Tibial nerve (tissue), 4 donors: Measurements from ENCODE around the gene MS4A7. TPM values are rescaled to one million over a fixed set of nuclear protein-coding genes. Genes with fewer than 3 reads are reported as not detected.
A peak's percentile ranks its signal among the peaks of the same experiment; 100 is the strongest.

Source experiments
- DNase-seq, 2 donors: peaks; one replicate each; pipeline ENCODE4 v3.0.0-alpha.2; 2019; ENCODE audit warnings: low spot score in 2 of 2
- H3K27ac ChIP-seq, 4 donors: fragments of 200-600 bp; sonication (generic) in 3 of 4; one replicate each; pipeline ENCODE4 v1.5.1; 2017 to 2019; ENCODE audit warnings: mild to moderate bottlenecking in 1 of 4
- H3K27me3 ChIP-seq, 2 donors: fragments of 200-600 bp; sonication (generic) in 1 of 2; one replicate each; pipeline versions ENCODE4 v1.5.1 to v1.6.0; 2017 to 2019
- H3K36me3 ChIP-seq, 3 donors: fragments of 200-600 bp; sonication (generic); one replicate each; pipeline ENCODE4 v1.5.1; 2018 to 2019
- H3K4me1 ChIP-seq, 4 donors: fragments of 200-600 bp; sonication (generic) in 3 of 4; one replicate each; pipeline ENCODE4 v1.5.1; 2017 to 2019
- H3K4me3 ChIP-seq, 4 donors: fragments of 200-600 bp; sonication (generic) in 3 of 4; one replicate each; pipeline ENCODE4 v1.5.1; 2017 to 2019; ENCODE audit warnings: mild to moderate bottlenecking in 1 of 4, moderate library complexity in 1 of 4
- H3K9me3 ChIP-seq, 4 donors: fragments of 200-600 bp; sonication (generic) in 3 of 4; one replicate each; pipeline ENCODE4 v1.5.1; 2017 to 2019
- CTCF ChIP-seq, 5 experiments: fragments of 200-600 bp in 3 of 5; fragments of 450-650 bp in 2 of 5; sonication (generic) in 3 of 5; IDR thresholded peaks; one replicate each; pipeline ENCODE4 v1.5.1; 2016 to 2019; ENCODE audit warnings: antibody characterized with exemption in 5 of 5, mild to moderate bottlenecking in 3 of 5, moderate library complexity in 2 of 5
- EP300 ChIP-seq, 2 donors: sonication (generic); formaldehyde crosslinking; IDR thresholded peaks; one replicate each; pipeline ENCODE4 v1.6.1; 2017; ENCODE audit warnings: antibody characterized with exemption in 2 of 2, mild to moderate bottlenecking in 1 of 2
- POLR2A ChIP-seq, 2 donors: fragments of 450-650 bp; IDR thresholded peaks; one replicate each; pipeline ENCODE4 v1.6.1; 2017; ENCODE audit warnings: antibody characterized with exemption in 2 of 2, mild to moderate bottlenecking in 2 of 2, moderate library complexity in 2 of 2
- WGBS, 2 donors: methylation state at CpG; one replicate each; pipeline ENCODE4 v1.1.5; 2018; 5-methylcytosine and 5-hydroxymethylcytosine counted together
- total RNA-seq, 4 donors: library from RNA; depleted of rRNA; stranded (reverse); fragments of >200 nt; gene quantifications; one replicate each; pipeline ENCODE4 v1.1.0, GENCODE V29; 2016

The MS4A7 gene, protein sequence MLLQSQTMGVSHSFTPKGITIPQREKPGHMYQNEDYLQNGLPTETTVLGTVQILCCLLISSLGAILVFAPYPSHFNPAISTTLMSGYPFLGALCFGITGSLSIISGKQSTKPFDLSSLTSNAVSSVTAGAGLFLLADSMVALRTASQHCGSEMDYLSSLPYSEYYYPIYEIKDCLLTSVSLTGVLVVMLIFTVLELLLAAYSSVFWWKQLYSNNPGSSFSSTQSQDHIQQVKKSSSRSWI
- total RNA-seq = 10 to 100 TPM; 20.1 to 77.1 (median 41.7) TPM

GRCh38 chr11:60378354-60378753, at the start of gene MS4A7:
Gene MS4A7, plus strand, starts transcription at chr11:60378532. Its CDS starts 4,610 bp downstream, at chr11:60383142.
- no peaks in the 10 kb centered on the region for H3K9me3 ChIP-seq
- H3K27ac ChIP-seq = peak within 1 kb of the TSS in 3 of 4 donors; percentile 55 to 61 (median 56)
- no peaks in the 10 kb centered on the region for H3K27me3 ChIP-seq
- DNase-seq = peak in 1 of 2 donors; percentile 20
- no peaks in the 10 kb centered on the region for H3K36me3 ChIP-seq
- TF ChIP-seq CTCF (IDR thresholded peaks at IDR 0.05) (no peak), POLR2A (IDR thresholded peaks at IDR 0.05) (peak in 1 of 2 donors; percentile 15), EP300 (IDR thresholded peaks at IDR 0.05) (peak in 1 of 2 donors; percentile 48)
- no peaks in the 10 kb centered on the region for H3K4me1 ChIP-seq
- WGBS, 2 donors = 41 to 42% methylated on average over 3 of the region's 3 CpGs
- H3K4me3 ChIP-seq = peak within 1 kb of the TSS; percentile 3 to 35 (median 14)

GRCh38 chr11:60332846-60333245, 45.5 kb upstream of the MS4A7 start:
- WGBS, 2 donors = 53 to 83% methylated on average over 3 of the region's 3 CpGs
- no peak overlapping the region for H3K4me3 ChIP-seq
- no peak for DNase-seq

DNA sequence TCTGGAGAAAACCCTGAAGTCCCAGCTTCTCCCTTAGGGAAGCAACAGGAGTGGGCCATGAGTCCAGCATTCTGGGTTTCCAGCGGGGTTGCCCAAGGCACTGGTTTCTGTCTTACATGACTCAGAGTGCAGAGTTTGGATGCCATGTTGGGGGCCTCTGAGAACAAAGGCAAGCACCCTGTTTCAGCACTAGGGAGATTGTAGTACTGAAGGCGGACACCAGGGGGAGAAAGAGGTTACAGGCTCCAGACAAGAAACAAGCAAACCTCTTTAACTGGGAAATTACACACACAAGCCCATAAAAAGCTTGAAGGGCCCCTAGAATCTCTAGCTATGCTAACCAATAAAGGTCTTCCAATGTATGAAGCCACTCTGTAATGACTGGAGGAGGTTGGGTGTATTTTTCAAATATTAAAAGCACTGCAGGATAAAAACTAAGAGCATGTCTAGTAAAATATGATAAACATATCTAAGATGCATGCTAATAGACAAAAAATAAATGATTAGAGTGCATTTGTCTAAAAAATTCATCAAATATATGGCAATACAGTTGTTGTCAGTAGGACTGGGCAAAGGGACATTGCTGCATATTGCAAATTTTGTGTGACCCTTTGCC, 44.2 kb upstream of the MS4A7 start:
- Histone ChIP-seq H3K36me3 (no peaks in the 10 kb centered on the region), H3K4me3 (no peak overlapping the region), H3K27me3 (no peaks in the 10 kb centered on the region), H3K27ac (no peak overlapping the region), H3K4me1 (no peaks in the 10 kb centered on the region), H3K9me3 (peaks cover 0 to 12% (median 3%) of the 10 kb centered on the region in 4 donors)
- peak; percentile 58 to 89 for DNase-seq
- 22 to 24% methylated on average over 2 of the region's 2 CpGs for WGBS, 2 donors
- TF ChIP-seq POLR2A (IDR thresholded peaks at IDR 0.05) (no peak), EP300 (IDR thresholded peaks at IDR 0.05) (no peak), CTCF (IDR thresholded peaks at IDR 0.05) (peak; percentile 37 to 72 (median 48))

More at GRCh38 chr11:60332846-60333245, 45.5 kb upstream of the MS4A7 start:
- H3K27ac ChIP-seq = peak overlapping the region in 1 of 4 donors; percentile 15
- H3K4me1 ChIP-seq = no peaks in the 10 kb centered on the region
- no peaks in the 10 kb centered on the region for H3K27me3 ChIP-seq
- TF ChIP-seq POLR2A (IDR thresholded peaks at IDR 0.05) (no peak), EP300 (IDR thresholded peaks at IDR 0.05) (peak; percentile 71 to 72), CTCF (IDR thresholded peaks at IDR 0.05) (no peak)
- peaks cover 0 to 16% (median 3%) of the 10 kb centered on the region in 4 donors for H3K9me3 ChIP-seq
- no peaks in the 10 kb centered on the region for H3K36me3 ChIP-seq

- no peak overlapping the region for H3K4me3 ChIP-seq
- H3K9me3 ChIP-seq = no peaks in the 10 kb centered on the region
- DNase-seq = no peak
- no peak overlapping the region for H3K27ac ChIP-seq
- WGBS, 2 donors = 89 to 91% methylated on average over 7 of the region's 7 CpGs
- H3K27me3 ChIP-seq = no peaks in the 10 kb centered on the region
- H3K36me3 ChIP-seq = no peaks in the 10 kb centered on the region
- no peaks in the 10 kb centered on the region for H3K4me1 ChIP-seq
- TF ChIP-seq CTCF (IDR thresholded peaks at IDR 0.05) (no peak), EP300 (IDR thresholded peaks at IDR 0.05) (peak in 1 of 2 donors; percentile 8)
Observed at GRCh38 chr11:60336767-60337391, 41.5 kb upstream of the MS4A7 start.

DNA sequence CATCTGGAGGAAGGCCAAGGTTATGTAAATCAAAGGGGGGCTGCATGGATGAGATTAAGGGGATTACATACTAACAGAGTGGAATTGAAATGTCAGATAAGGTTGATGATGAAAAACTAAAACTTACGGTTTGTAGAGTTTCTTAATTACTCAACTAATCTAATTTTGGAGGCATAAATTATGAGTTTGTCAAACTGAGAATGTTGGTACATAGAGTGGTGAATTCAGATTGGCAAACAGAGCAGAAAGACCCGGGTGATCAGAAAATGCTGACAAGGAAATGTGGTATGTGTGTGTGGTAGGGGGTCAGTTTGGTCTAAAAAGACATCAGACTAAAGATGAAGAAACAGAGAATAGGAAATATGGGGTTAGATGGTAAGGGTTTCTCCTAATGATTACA, 40.3 kb upstream of the MS4A7 start:
- no peaks in the 10 kb centered on the region for H3K36me3 ChIP-seq
- no peak overlapping the region for H3K27ac ChIP-seq
- no peak overlapping the region for H3K4me3 ChIP-seq
- H3K27me3 ChIP-seq = no peaks in the 10 kb centered on the region
- no peak for DNase-seq
- H3K4me1 ChIP-seq = no peaks in the 10 kb centered on the region
- no peaks in the 10 kb centered on the region for H3K9me3 ChIP-seq
- TF ChIP-seq POLR2A (IDR thresholded peaks at IDR 0.05) = no peak
- no peak for TF ChIP-seq CTCF (IDR thresholded peaks at IDR 0.05)
- TF ChIP-seq EP300 (IDR thresholded peaks at IDR 0.05) = no peak
- 59 to 67% methylated on average over 2 of the region's 2 CpGs for WGBS, 2 donors
